ENCODE data around the gene SPATC1L.

Gene SPATC1L

GRCh38 chr21:46159841-46160656, 24.2 kb downstream of the SPATC1L start:
- DNase-seq = no peak

GRCh38 chr21:46159390-46159789, 24.9 kb downstream of the SPATC1L start:
- no peak for DNase-seq

- DNase-seq = no peak
Measured at GRCh38 chr21:46158666-46159300, 25.5 kb downstream of the SPATC1L start.

GRCh38 chr21:46157987-46158451, 26.2 kb downstream of the SPATC1L start:
- DNase-seq = no peak

GRCh38 chr21:46157396-46157986, 26.8 kb downstream of the SPATC1L start:
- no peak for DNase-seq

GRCh38 chr21:46156678-46157077, 27.6 kb downstream of the SPATC1L start:
- DNase-seq = no peak

- DNase-seq = no peak
Measured at GRCh38 chr21:46156378-46156645, 27.9 kb downstream of the SPATC1L start.

GRCh38 chr21:46155514-46156377, 28.5 kb downstream of the SPATC1L start, which contains the start of gene FTCD:
Gene FTCD, minus strand, starts transcription at chr21:46155579. Its CDS starts 56 bp downstream, at chr21:46155523.
- DNase-seq = no peak

- no peak for DNase-seq
Measured at GRCh38 chr21:46154955-46155513, 29.2 kb downstream of the SPATC1L start.

GRCh38 chr21:46154155-46154954, 29.9 kb downstream of the SPATC1L start:
- DNase-seq = no peak

GRCh38 chr21:46153247-46154154, 30.8 kb downstream of the SPATC1L start:
- DNase-seq = peak; percentile 5

- no peak for DNase-seq
Measured at GRCh38 chr21:46152927-46153246, 31.4 kb downstream of the SPATC1L start.

- no peak for DNase-seq
Measured at GRCh38 chr21:46151989-46152926, 32.0 kb downstream of the SPATC1L start.

- DNase-seq = no peak
Measured at GRCh38 chr21:46151261-46151988, 32.8 kb downstream of the SPATC1L start.

GRCh38 chr21:46150491-46151121, 33.7 kb downstream of the SPATC1L start:
- DNase-seq = no peak

- no peak for DNase-seq
Measured at GRCh38 chr21:46150073-46150472, 34.2 kb downstream of the SPATC1L start.

- no peak for DNase-seq
Measured at GRCh38 chr21:46149205-46149901, 34.9 kb downstream of the SPATC1L start.

- DNase-seq = no peak
Measured at GRCh38 chr21:46148106-46148505, 36.2 kb downstream of the SPATC1L start.
